NB4 (cell line): Measurements from ENCODE around the gene PSMB1.

Experiments used
- DNase-seq: peaks from one replicate; pipeline ENCODE4 v3.0.0; 2010; ENCODE audit warnings: low read depth
- H3K4me3 ChIP-seq: one replicate; pipeline ENCODE4 v1.5.1; 2011; ENCODE audit warnings: mild to moderate bottlenecking, low read depth, low read length, moderate library complexity
- MYC ChIP-seq: IDR thresholded peaks from 2 replicates; pipeline ENCODE4 v1.6.1; 2011; ENCODE audit warnings: low read depth, low read length
- POLR2A ChIP-seq: IDR thresholded peaks from 2 replicates; pipeline ENCODE4 v1.6.1; 2011; ENCODE audit warnings: mild to moderate bottlenecking; ENCODE audit not compliant: insufficient read length; ENCODE audit errors: extremely low read depth
- TF ChIP-seq, protein P1 (sequence below): IDR thresholded peaks from one replicate; pipeline ENCODE4 v1.5.1; 2012; ENCODE audit warnings: low read depth, low read length
- TF ChIP-seq, protein P2 (sequence below): IDR thresholded peaks from 2 replicates; pipeline ENCODE4 v1.6.1; 2011; ENCODE audit warnings: low read depth, low read length

The PSMB1 gene

GRCh38 chr6:170564936-170565530 is 11.9 kb upstream of the PSMB1 start:
- no peak for TF ChIP-seq MYC
- TF ChIP-seq, protein P1, sequence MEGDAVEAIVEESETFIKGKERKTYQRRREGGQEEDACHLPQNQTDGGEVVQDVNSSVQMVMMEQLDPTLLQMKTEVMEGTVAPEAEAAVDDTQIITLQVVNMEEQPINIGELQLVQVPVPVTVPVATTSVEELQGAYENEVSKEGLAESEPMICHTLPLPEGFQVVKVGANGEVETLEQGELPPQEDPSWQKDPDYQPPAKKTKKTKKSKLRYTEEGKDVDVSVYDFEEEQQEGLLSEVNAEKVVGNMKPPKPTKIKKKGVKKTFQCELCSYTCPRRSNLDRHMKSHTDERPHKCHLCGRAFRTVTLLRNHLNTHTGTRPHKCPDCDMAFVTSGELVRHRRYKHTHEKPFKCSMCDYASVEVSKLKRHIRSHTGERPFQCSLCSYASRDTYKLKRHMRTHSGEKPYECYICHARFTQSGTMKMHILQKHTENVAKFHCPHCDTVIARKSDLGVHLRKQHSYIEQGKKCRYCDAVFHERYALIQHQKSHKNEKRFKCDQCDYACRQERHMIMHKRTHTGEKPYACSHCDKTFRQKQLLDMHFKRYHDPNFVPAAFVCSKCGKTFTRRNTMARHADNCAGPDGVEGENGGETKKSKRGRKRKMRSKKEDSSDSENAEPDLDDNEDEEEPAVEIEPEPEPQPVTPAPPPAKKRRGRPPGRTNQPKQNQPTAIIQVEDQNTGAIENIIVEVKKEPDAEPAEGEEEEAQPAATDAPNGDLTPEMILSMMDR, result no peak
- no peak for TF ChIP-seq POLR2A
- TF ChIP-seq, protein P2, sequence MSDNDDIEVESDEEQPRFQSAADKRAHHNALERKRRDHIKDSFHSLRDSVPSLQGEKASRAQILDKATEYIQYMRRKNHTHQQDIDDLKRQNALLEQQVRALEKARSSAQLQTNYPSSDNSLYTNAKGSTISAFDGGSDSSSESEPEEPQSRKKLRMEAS, result no peak
- H3K4me3 ChIP-seq, result no peak overlapping the region
- no peak for DNase-seq

GRCh38 chr6:170561555-170561954 is 8.4 kb upstream of the PSMB1 start:
- DNase-seq, result no peak
- TF ChIP-seq, protein P2, result no peak
- TF ChIP-seq POLR2A (no peak), MYC (no peak)
- TF ChIP-seq, protein P1, result no peak
- H3K4me3 ChIP-seq, result no peak overlapping the region

DNA sequence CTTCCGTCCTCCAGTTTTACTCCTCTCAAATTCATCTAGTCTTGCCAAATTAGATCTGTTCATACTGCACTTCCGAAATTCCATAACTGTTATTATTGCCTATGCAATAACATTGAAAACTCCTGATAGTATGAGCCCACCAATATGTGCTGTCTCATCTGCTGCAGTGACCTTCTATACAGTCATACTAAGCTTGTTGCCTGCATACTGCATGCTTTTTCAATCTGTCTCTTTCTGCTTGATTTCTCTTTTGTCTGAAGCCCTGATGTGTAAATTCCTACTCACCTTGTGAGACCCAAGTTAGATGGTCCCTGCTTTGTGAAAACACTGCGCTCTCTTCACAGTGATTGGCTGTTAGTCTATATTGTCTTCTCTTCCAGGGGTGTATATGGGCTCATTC is 2.2 kb upstream of the PSMB1 start:
- no peak for TF ChIP-seq POLR2A
- TF ChIP-seq, protein P1, result no peak
- TF ChIP-seq, protein P2, result no peak
- no peak for TF ChIP-seq MYC
- no peak for DNase-seq

GRCh38 chr6:170554796-170555137 is 1.7 kb upstream of the PSMB1 start:
- TF ChIP-seq, protein P2, result no peak
- TF ChIP-seq, protein P1, result no peak
- TF ChIP-seq POLR2A, result no peak
- no peak for TF ChIP-seq MYC
- DNase-seq, result no peak
- peak overlapping the region; percentile 94 for H3K4me3 ChIP-seq

More for the DNA sequence above, 2.2 kb upstream of the PSMB1 start:
- H3K4me3 ChIP-seq, result peak overlapping the region; percentile 94

- TF ChIP-seq POLR2A, result peak; percentile 65
- TF ChIP-seq, protein P1, result no peak
- TF ChIP-seq, protein P2, result no peak; the same call in none of the 2 replicates
- peak; percentile 72 for TF ChIP-seq MYC
- peak within 1 kb of the TSS; percentile 96 for H3K4me3 ChIP-seq
- peak; percentile 99 for DNase-seq
These were observed 1.1 kb upstream of the PSMB1 start, which contains the start of gene TBP for GRCh38 chr6:170554013-170554795. Gene TBP, plus strand, starts transcription at chr6:170554369. Its CDS starts 2,661 bp downstream, at chr6:170557030.
